NCI-H1092 treated with DMSO at 0.1 percent for 48 hours (cell line): ENCODE results near the gene CEP128.

Experiments used
- DNase-seq: peaks from one replicate; lab custom pipeline; 2025; lab: John Stamatoyannopoulos, UW

CEP128 gene

GRCh38 chr14:80607430-80608190 is 333.9 kb downstream of the CEP128 start:
- no peak for DNase-seq

- DNase-seq, result no peak
These were observed 335.2 kb downstream of the CEP128 start for GRCh38 chr14:80606347-80606772.

GRCh38 chr14:80605536-80605935 is 336.0 kb downstream of the CEP128 start:
- DNase-seq, result no peak

- no peak for DNase-seq
These were observed 338.6 kb downstream of the CEP128 start for GRCh38 chr14:80602946-80603345.

GRCh38 chr14:80587096-80587724 is 354.3 kb downstream of the CEP128 start:
- peak; percentile 31 for DNase-seq

- no peak for DNase-seq
These were observed 355.4 kb downstream of the CEP128 start for GRCh38 chr14:80586131-80586530.

- DNase-seq, result no peak
These were observed 356.1 kb downstream of the CEP128 start for GRCh38 chr14:80585506-80585835.

GRCh38 chr14:80584744-80585505 is 356.6 kb downstream of the CEP128 start:
- no peak for DNase-seq

- no peak for DNase-seq
These were observed 363.9 kb downstream of the CEP128 start for GRCh38 chr14:80577599-80577998.

GRCh38 chr14:80576401-80576800 is 365.1 kb downstream of the CEP128 start:
- no peak for DNase-seq

- DNase-seq, result no peak
These were observed 365.8 kb downstream of the CEP128 start for GRCh38 chr14:80575763-80576162.

GRCh38 chr14:80572666-80573065 is 368.9 kb downstream of the CEP128 start:
- no peak for DNase-seq

GRCh38 chr14:80570930-80571298 is 370.6 kb downstream of the CEP128 start:
- no peak for DNase-seq

GRCh38 chr14:80567905-80568536 is 373.5 kb downstream of the CEP128 start:
- DNase-seq, result no peak

- DNase-seq, result no peak
These were observed 376.5 kb downstream of the CEP128 start for GRCh38 chr14:80565001-80565400.

GRCh38 chr14:80564051-80564450 is 377.5 kb downstream of the CEP128 start:
- DNase-seq, result no peak

- DNase-seq, result no peak
These were observed 380.5 kb downstream of the CEP128 start for GRCh38 chr14:80560800-80561657.

- no peak for DNase-seq
These were observed 387.4 kb downstream of the CEP128 start for GRCh38 chr14:80554139-80554538.

- no peak for DNase-seq
These were observed 392.4 kb downstream of the CEP128 start for GRCh38 chr14:80549141-80549540.

GRCh38 chr14:80545935-80546854 is 395.3 kb downstream of the CEP128 start:
- DNase-seq, result no peak

GRCh38 chr14:80544366-80544765 is 397.2 kb downstream of the CEP128 start:
- no peak for DNase-seq
